Panc1 (cell line): ENCODE data around the gene KCTD6. TPM values are rescaled to one million over a fixed set of nuclear protein-coding genes. Genes with fewer than 3 reads are reported as not detected.

ENCODE experiments used
- ATAC-seq: fragments of 200-7000 bp; cut with Tn5 transposase; 2 replicates; pipeline ENCODE4 v1.9.1; 2020; ENCODE audit warnings: mild to moderate bottlenecking, moderate library complexity
- BruUV-seq: library from RNA; stranded (reverse); fragments of 400-500 nt; replicated peaks from 2 replicates; lab custom pipeline; 2021; lab: Mats Ljungman, UMichigan
- CTCF ChIA-PET: fragments of 300-600 bp; sonication (Branson Sonifier 250); formaldehyde crosslinking; loops from one replicate; lab custom pipeline; 2022; ENCODE audit warnings: antibody characterized with exemption; lab: Charles Lee
- POLR2A ChIA-PET: fragments of 300-600 bp; sonication (Branson Sonifier 250); formaldehyde crosslinking; loops from one replicate; lab custom pipeline; 2022; ENCODE audit warnings: antibody characterized with exemption; lab: Charles Lee
- DNase-seq: peaks from one replicate; pipeline ENCODE4 v3.0.0-alpha.2; 2010; ENCODE audit warnings: low read depth, low spot score
- H3K27ac ChIP-seq: 2 replicates; pipeline ENCODE4 v1.5.1; 2011; ENCODE audit warnings: mild to moderate bottlenecking, low read length, inconsistent platforms
- H3K27me3 ChIP-seq: fragments of 200-500 bp; sonication (Bioruptor generic); 2 replicates; pipeline ENCODE4 v1.6.0; 2014; ENCODE audit warnings: low read length, inconsistent platforms; ENCODE audit not compliant: control insufficient read depth, insufficient read depth
- H3K36me3 ChIP-seq: fragments of 200-500 bp; sonication (Bioruptor generic); 2 replicates; pipeline ENCODE4 v1.5.1; 2014; ENCODE audit warnings: inconsistent platforms, mild to moderate bottlenecking, low read length, moderate library complexity; ENCODE audit not compliant: control insufficient read depth, insufficient read depth
- H3K4me1 ChIP-seq: 2 replicates; pipeline ENCODE4 v1.5.1; 2011; ENCODE audit warnings: inconsistent platforms, mild to moderate bottlenecking, low read length, moderate library complexity; ENCODE audit not compliant: control insufficient read depth, insufficient read depth
- H3K4me3 ChIP-seq, 2 experiments: 2 replicates each; pipeline ENCODE4 v1.5.1; 2011 to 2012; ENCODE audit warnings: low read depth in 2 of 2, low read length in 2 of 2, mild to moderate bottlenecking in 2 of 2, inconsistent platforms in 1 of 2, moderate library complexity in 1 of 2
- H3K9me3 ChIP-seq: fragments of 200-500 bp; sonication (Bioruptor generic); 2 replicates; pipeline ENCODE4 v1.5.1; 2014; ENCODE audit warnings: low read depth, mild to moderate bottlenecking, inconsistent platforms, low read length, moderate library complexity; ENCODE audit not compliant: control insufficient read depth, insufficient read depth
- CTCF ChIP-seq: fragments of 450-650 bp; IDR thresholded peaks from 2 replicates; pipeline ENCODE4 v1.5.1; 2017; ENCODE audit warnings: mild to moderate bottlenecking
- POLR2AphosphoS5 ChIP-seq: IDR thresholded peaks from 2 replicates; pipeline ENCODE4 v1.6.1; 2012; ENCODE audit warnings: mild to moderate bottlenecking, low read depth, low read length, moderate library complexity
- REST ChIP-seq, 2 experiments: IDR thresholded peaks; 2 replicates each; pipeline ENCODE4 v1.6.1; 2011 to 2012; ENCODE audit warnings: low read depth in 2 of 2, control low read depth in 1 of 2, low read length in 1 of 2, mild to moderate bottlenecking in 1 of 2, moderate library complexity in 1 of 2; ENCODE audit not compliant: insufficient read depth in 1 of 2
- SIN3A ChIP-seq: IDR thresholded peaks from 2 replicates; pipeline ENCODE4 v1.6.1; 2012; ENCODE audit warnings: low read depth, mild to moderate bottlenecking, low read length, moderate library complexity, borderline replicate concordance; ENCODE audit not compliant: insufficient read depth
- TCF7L2 ChIP-seq: IDR thresholded peaks from 2 replicates; pipeline ENCODE4 v1.6.1; 2011; ENCODE audit warnings: mild to moderate bottlenecking, low read depth, low read length, inconsistent platforms
- in situ Hi-C: cut with HindIII; loops from 2 replicates; pipeline ENCODE4 v1.10.0; 2016; ENCODE audit warnings: low sequenced_read_pairs, low pct_unique_long_range_greater_than_20kb
- intact Hi-C: fragments of 100-400 bp; cut with micrococcal nuclease; formaldehyde crosslinking; loops from one replicate; pipeline ENCODE4 v1.10.0; 2022; ENCODE audit not compliant: unreplicated experiment
- total RNA-seq: library from RNA; stranded (reverse); gene quantifications from one replicate; pipeline ENCODE4 v1.2.1, GENCODE V29; 2021; ENCODE audit not compliant: unreplicated experiment

KCTD6 gene
- total RNA-seq, 1 experiment from 2014 or later, result 18.3 TPM

- TF ChIP-seq TCF7L2, result no peak
- Histone ChIP-seq H3K27ac (peak overlapping the region; percentile 59; the same call in 1 of the 2 replicates), H3K27me3 (no peaks in the 10 kb centered on the region), H3K4me1 (peaks cover 21% of the 10 kb centered on the region), H3K4me3 (no peak overlapping the region), H3K9me3 (no peaks in the 10 kb centered on the region), H3K36me3 (no peaks in the 10 kb centered on the region)
- ChIA-PET POLR2A (interaction anchor here (0.6 kb wide), 1 partner anchor 70 kb away, joined by 12 read pairs; no protein-coding TSS in a partner anchor), CTCF (interaction anchor here (0.6 kb wide), 1 partner anchor 25 kb away, joined by 3 read pairs; no protein-coding TSS in a partner anchor)
- no TSS peak for BruUV-seq
- intact Hi-C loops, result no loop called here
- in situ Hi-C loops, result no loop called here
- ATAC-seq, result 0 out of 2 replicates have a peak, but pooled peaks have one; percentile 10
- DNase-seq, result no peak
These were observed 29.4 kb downstream of the KCTD6 start for GRCh38 chr3:58521336-58521670.

- Histone ChIP-seq H3K27ac (peak overlapping the region; percentile 59), H3K4me1 (peaks cover 25% of the 10 kb centered on the region), H3K36me3 (no peaks in the 10 kb centered on the region), H3K9me3 (no peaks in the 10 kb centered on the region), H3K27me3 (no peaks in the 10 kb centered on the region), H3K4me3 (no peak overlapping the region)
- DNase-seq (no peak), ATAC-seq (no peak)
- intact Hi-C loops (no loop called here), in situ Hi-C loops (no loop called here)
- ChIA-PET CTCF (interaction anchor here (0.6 kb wide), 1 partner anchor 24 kb away, joined by 3 read pairs; no protein-coding TSS in a partner anchor), POLR2A (interaction anchor here (0.6 kb wide), 2 partner anchors 71 to 89 kb away, joined by 3 to 12 read pairs; no protein-coding TSS in a partner anchor)
- no TSS peak for BruUV-seq
- TF ChIP-seq SIN3A (no peak), REST (IDR thresholded peaks at IDR 0.05; ENCODE audit: insufficient read depth in 1 of 2, low read depth in 2 of 2, low read length in 1 of 2) (peak; percentile 42 to 46; a peak in 1 of 4 replicates)
These were observed 30.2 kb downstream of the KCTD6 start for GRCh38 chr3:58521917-58522631.

- POLR2A ChIA-PET, result interaction anchor here (0.6 kb wide), 1 partner anchor 90 kb away, joined by 3 read pairs; no protein-coding TSS in a partner anchor
- H3K9me3 ChIP-seq, result no peaks in the 10 kb centered on the region
- DNase-seq (no peak), ATAC-seq (no peak)
- intact Hi-C loops (no loop called here), in situ Hi-C loops (no loop called here)
- H3K27ac ChIP-seq, result peak overlapping the region; percentile 59; the same call in 1 of the 2 replicates
- no TSS peak for BruUV-seq
- TF ChIP-seq REST (IDR thresholded peaks at IDR 0.05; ENCODE audit: insufficient read depth in 1 of 2, low read depth in 2 of 2, low read length in 1 of 2) (no peak), POLR2AphosphoS5 (no peak), TCF7L2 (no peak), SIN3A (no peak), CTCF (no peak)
- no peaks in the 10 kb centered on the region for H3K27me3 ChIP-seq
- no peaks in the 10 kb centered on the region for H3K36me3 ChIP-seq
- H3K4me3 ChIP-seq, result no peak overlapping the region
- H3K4me1 ChIP-seq, result peaks cover 29% of the 10 kb centered on the region
- CTCF ChIA-PET, result no interaction called here
These were observed 31.0 kb downstream of the KCTD6 start for GRCh38 chr3:58522759-58523425.
